Measurements from ENCODE around the gene ATXN7L1. TPM values are rescaled to one million over a fixed set of nuclear protein-coding genes. Genes with fewer than 3 reads are reported as not detected.

The ATXN7L1 gene
- total RNA-seq, 1 experiment from 2014 or later = 24.3 TPM

GRCh38 chr7:105863876-105864275 lies 12.5 kb downstream of the ATXN7L1 start:
- Histone ChIP-seq H3K79me2 (ENCODE audit: insufficient read depth, low read length) (peaks cover 4% of the 10 kb centered on the region; the same call in 1 of the 2 replicates), H3K27ac (ENCODE audit: insufficient read length, low read depth, low read length) (no peak overlapping the region), H3K14ac (ENCODE audit: insufficient read depth, low read length) (no peak overlapping the region), H4K20me1 (ENCODE audit: control insufficient read depth, insufficient read depth, insufficient read length) (no peaks in the 10 kb centered on the region), H3K9ac (ENCODE audit: extremely low read depth, insufficient read length, low read length) (no peak overlapping the region), H3K23me2 (ENCODE audit: insufficient read length, low read depth, low read length, poor library complexity, severe bottlenecking) (no peaks in the 10 kb centered on the region), H2BK15ac (ENCODE audit: low read depth, low read length) (no peak overlapping the region), H3K18ac (ENCODE audit: insufficient read length, low read depth, low read length) (no peak overlapping the region), H3T11ph (ENCODE audit: low read length) (no peak overlapping the region), H2BK12ac (ENCODE audit: insufficient read length, low read depth, low read length) (no peak overlapping the region), H2AFZ (ENCODE audit: low read length) (no peak overlapping the region), H3K27me3 (ENCODE audit: insufficient read depth, low read length) (no peaks in the 10 kb centered on the region), H3K4me1 (ENCODE audit: insufficient read depth, low read length) (peaks cover 10% of the 10 kb centered on the region; the same call in 1 of the 2 replicates), H2BK5ac (ENCODE audit: insufficient read length, low read length) (no peak overlapping the region), H2BK20ac (ENCODE audit: low read depth, low read length, poor library complexity, severe bottlenecking) (no peak overlapping the region), H3K4ac (ENCODE audit: low read depth, low read length) (no peak overlapping the region), H3K79me1 (ENCODE audit: insufficient read depth, low read depth, low read length, poor library complexity, severe bottlenecking) (peaks cover 3% of the 10 kb centered on the region), H3K4me2 (ENCODE audit: insufficient read depth, insufficient read length, low read length) (no peak overlapping the region), H2AK5ac (ENCODE audit: insufficient read length, low read length) (no peak overlapping the region), H3K23ac (ENCODE audit: insufficient read length, low read depth, low read length) (no peak overlapping the region), H2BK120ac (ENCODE audit: low read depth, low read length, poor library complexity, severe bottlenecking) (no peak overlapping the region), H3K56ac (ENCODE audit: insufficient read length, low read depth, low read length) (no peak overlapping the region), H4K91ac (ENCODE audit: insufficient read length, low read depth, low read length) (no peak overlapping the region), H3K9me3 (ENCODE audit: control insufficient read depth, low read depth, low read length) (no peaks in the 10 kb centered on the region), H4K5ac (ENCODE audit: insufficient read length, low read depth, low read length) (no peak overlapping the region), H4K8ac (replicated peaks; ENCODE audit: insufficient read length, low read depth, low read length) (no peak overlapping the region)
- peaks cover 36 to 37% of the 10 kb centered on the region in 2 experiments for H3K4me1 Mint-ChIP-seq
- no peaks in the 10 kb centered on the region for H3K27me3 Mint-ChIP-seq (ENCODE audit: low read depth)
- H3K9me3 Mint-ChIP-seq = no peaks in the 10 kb centered on the region
- no peak for DNase-seq
- H3K36me3 Mint-ChIP-seq (ENCODE audit: insufficient read depth in 1 of 3, low read depth in 3 of 3) = peaks cover 11 to 18% (median 13%) of the 10 kb centered on the region in 3 experiments; a peak in 6 of 7 replicates
- TF ChIP-seq CTCF (conservative IDR thresholded peaks at IDR 0.05) = no peak
- no CpG with 5 or more reads among the region's 2 CpGs for WGBS (ENCODE audit: extremely low coverage, insufficient read length, low lambda C conversion rate)
- peak overlapping the region in 1 of 3 experiments; percentile 90; a peak in 2 of 7 replicates for H3K27ac Mint-ChIP-seq
- H3K4me3 Mint-ChIP-seq = no peak overlapping the region
